ENCODE results near the gene ADCY3.
"Not testable (repeated sequence)": the region's sequence is repeated elsewhere in the genome, so short reads cannot be mapped to it uniquely, and the experiment has no call there.

Gene ADCY3

DNA sequence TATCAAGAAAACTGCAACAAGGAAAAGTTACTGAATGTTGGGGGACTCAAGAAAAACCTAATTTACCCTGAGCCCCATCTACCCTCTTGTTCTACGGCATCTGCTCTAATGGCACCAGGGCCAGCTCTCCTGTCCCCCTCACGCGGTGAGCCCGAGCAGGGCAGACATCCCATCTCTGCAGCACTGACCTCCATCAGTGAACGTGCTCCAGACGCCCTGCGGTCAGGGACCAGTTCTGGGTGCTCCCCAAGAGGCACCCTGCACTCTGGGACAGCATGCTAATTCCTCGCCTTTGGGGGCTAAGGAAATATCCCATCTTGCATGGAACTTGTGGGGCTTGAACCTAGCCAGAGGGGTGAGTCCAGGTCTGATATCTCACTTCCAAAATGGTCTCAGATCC lies 83.8 kb downstream of the ADCY3 start:
- Histone ChIP-seq H4K20me1 (ENCODE audit: insufficient read depth, low read length, poor library complexity, severe bottlenecking) (no peaks in the 10 kb centered on the region), H3K9me2 (replicated peaks; ENCODE audit: low read depth, low read length) (no peaks in the 10 kb centered on the region), H2AFZ (ENCODE audit: low read length) (no peak overlapping the region), H3K36me3 (ENCODE audit: insufficient read depth, low read length) (peaks cover 68% of the 10 kb centered on the region; the same call in 1 of the 2 replicates), H3K79me2 (ENCODE audit: insufficient read depth, low read length) (no peaks in the 10 kb centered on the region), H3K9me3 (ENCODE audit: insufficient read depth, low read depth, low read length) (no peaks in the 10 kb centered on the region), H3K4me1 (ENCODE audit: insufficient read depth, low read length, poor library complexity, severe bottlenecking) (no peaks in the 10 kb centered on the region), H3K4me2 (ENCODE audit: low read depth, low read length, poor library complexity, severe bottlenecking) (no peak overlapping the region), H3K4me3 (ENCODE audit: low read length, poor library complexity, severe bottlenecking) (no peak overlapping the region), H3K27me3 (ENCODE audit: insufficient read depth, low read length, poor library complexity, severe bottlenecking) (no peaks in the 10 kb centered on the region), H3F3A (ENCODE audit: low read depth) (no peaks in the 10 kb centered on the region), H3K9ac (ENCODE audit: low read depth, low read length, poor library complexity, severe bottlenecking) (no peak overlapping the region)
- TF ChIP-seq EZH2phosphoT487 (IDR thresholded peaks at IDR 0.05; ENCODE audit: borderline replicate concordance) = no peak
- TF ChIP-seq, protein P1, sequence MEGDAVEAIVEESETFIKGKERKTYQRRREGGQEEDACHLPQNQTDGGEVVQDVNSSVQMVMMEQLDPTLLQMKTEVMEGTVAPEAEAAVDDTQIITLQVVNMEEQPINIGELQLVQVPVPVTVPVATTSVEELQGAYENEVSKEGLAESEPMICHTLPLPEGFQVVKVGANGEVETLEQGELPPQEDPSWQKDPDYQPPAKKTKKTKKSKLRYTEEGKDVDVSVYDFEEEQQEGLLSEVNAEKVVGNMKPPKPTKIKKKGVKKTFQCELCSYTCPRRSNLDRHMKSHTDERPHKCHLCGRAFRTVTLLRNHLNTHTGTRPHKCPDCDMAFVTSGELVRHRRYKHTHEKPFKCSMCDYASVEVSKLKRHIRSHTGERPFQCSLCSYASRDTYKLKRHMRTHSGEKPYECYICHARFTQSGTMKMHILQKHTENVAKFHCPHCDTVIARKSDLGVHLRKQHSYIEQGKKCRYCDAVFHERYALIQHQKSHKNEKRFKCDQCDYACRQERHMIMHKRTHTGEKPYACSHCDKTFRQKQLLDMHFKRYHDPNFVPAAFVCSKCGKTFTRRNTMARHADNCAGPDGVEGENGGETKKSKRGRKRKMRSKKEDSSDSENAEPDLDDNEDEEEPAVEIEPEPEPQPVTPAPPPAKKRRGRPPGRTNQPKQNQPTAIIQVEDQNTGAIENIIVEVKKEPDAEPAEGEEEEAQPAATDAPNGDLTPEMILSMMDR (conservative IDR thresholded peaks at IDR 0.05; ENCODE audit: low read length) = no peak

DNA sequence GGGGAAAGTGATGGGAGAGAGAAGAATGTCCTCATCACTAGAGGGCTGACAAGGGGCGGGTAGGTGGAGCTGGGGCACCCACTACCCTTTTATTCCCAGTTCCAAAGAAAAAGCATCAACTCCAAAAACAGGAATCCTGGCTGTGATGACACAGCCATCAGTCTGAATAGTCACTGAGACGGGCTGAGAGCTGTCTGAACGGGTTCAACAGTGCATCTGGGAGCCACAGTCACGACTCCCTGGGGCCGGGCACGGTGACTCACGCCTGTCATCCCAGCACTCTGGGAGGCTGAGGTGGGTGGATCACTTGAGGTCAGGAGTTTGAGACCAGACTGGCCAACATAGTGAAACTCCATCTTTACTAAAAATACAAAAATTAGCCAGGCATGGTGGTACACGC lies 84.6 kb downstream of the ADCY3 start:
- not testable (repeated sequence) for H3K4me2 ChIP-seq (ENCODE audit: low read depth, low read length, poor library complexity, severe bottlenecking); H3K9me3 ChIP-seq (ENCODE audit: insufficient read depth, low read depth, low read length); H2AFZ ChIP-seq (ENCODE audit: low read length); H3K9ac ChIP-seq (ENCODE audit: low read depth, low read length, poor library complexity, severe bottlenecking); H3K4me1 ChIP-seq (ENCODE audit: insufficient read depth, low read length, poor library complexity, severe bottlenecking); H3K79me2 ChIP-seq (ENCODE audit: insufficient read depth, low read length); H3K27me3 ChIP-seq (ENCODE audit: insufficient read depth, low read length, poor library complexity, severe bottlenecking); H3K9me2 ChIP-seq (replicated peaks; ENCODE audit: low read depth, low read length); H4K20me1 ChIP-seq (ENCODE audit: insufficient read depth, low read length, poor library complexity, severe bottlenecking); H3K4me3 ChIP-seq (ENCODE audit: low read length, poor library complexity, severe bottlenecking); H3F3A ChIP-seq (ENCODE audit: low read depth)
- peaks cover 65% of the 10 kb centered on the region; the same call in 1 of the 2 replicates for H3K36me3 ChIP-seq (ENCODE audit: insufficient read depth, low read length)

DNA sequence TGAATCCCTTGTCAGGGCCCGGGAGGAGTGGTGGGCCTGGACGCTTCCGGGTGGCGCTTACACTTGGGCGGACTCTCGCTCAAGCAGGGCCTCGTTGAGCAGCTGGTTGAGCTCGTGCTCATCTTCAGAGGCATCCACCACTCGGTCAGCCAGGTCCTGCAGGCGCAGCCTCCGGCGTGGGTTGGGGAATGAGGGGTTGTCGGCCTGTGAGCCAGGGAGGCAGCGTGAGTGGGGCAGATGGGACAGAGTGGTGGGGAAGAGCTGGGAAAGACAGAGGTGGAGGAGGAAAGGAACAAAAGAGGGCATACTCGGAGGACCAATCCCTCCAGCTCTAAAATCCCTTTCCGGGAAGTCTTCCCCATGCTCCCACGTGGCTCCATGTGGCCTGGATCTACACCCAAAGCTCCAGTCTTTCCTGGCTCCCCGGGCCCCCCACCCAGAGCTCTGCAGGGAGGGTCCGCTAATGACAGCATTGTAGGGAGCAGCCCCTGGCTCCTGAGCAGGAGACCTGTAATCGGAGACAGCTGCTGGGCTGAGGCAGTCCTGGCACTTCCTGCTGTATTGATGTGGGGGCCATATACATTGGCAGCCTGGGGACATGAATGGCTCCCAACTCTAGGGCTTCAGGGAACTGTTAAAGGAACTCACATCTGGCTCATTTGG lies 85.2 kb downstream of the ADCY3 start:
- no peaks in the 10 kb centered on the region for H3K4me1 ChIP-seq (ENCODE audit: insufficient read depth, low read length, poor library complexity, severe bottlenecking)
- H2AFZ ChIP-seq (ENCODE audit: low read length) = no peak overlapping the region
- H3K9me2 ChIP-seq (replicated peaks; ENCODE audit: low read depth, low read length) = no peaks in the 10 kb centered on the region
- no peaks in the 10 kb centered on the region for H3K27me3 ChIP-seq (ENCODE audit: insufficient read depth, low read length, poor library complexity, severe bottlenecking)
- no peak overlapping the region for H3K4me2 ChIP-seq (ENCODE audit: low read depth, low read length, poor library complexity, severe bottlenecking)
- no peaks in the 10 kb centered on the region for H4K20me1 ChIP-seq (ENCODE audit: insufficient read depth, low read length, poor library complexity, severe bottlenecking)
- peaks cover 60% of the 10 kb centered on the region; the same call in 1 of the 2 replicates for H3K36me3 ChIP-seq (ENCODE audit: insufficient read depth, low read length)
- no peaks in the 10 kb centered on the region for H3F3A ChIP-seq (ENCODE audit: low read depth)
- H3K9ac ChIP-seq (ENCODE audit: low read depth, low read length, poor library complexity, severe bottlenecking) = no peak overlapping the region
- no peak overlapping the region for H3K4me3 ChIP-seq (ENCODE audit: low read length, poor library complexity, severe bottlenecking)
- H3K9me3 ChIP-seq (ENCODE audit: insufficient read depth, low read depth, low read length) = no peaks in the 10 kb centered on the region
- no peak for TF ChIP-seq EZH2phosphoT487 (IDR thresholded peaks at IDR 0.05; ENCODE audit: borderline replicate concordance)
- TF ChIP-seq, protein P1 (conservative IDR thresholded peaks at IDR 0.05; ENCODE audit: low read length) = no peak
- no peaks in the 10 kb centered on the region for H3K79me2 ChIP-seq (ENCODE audit: insufficient read depth, low read length)

All from Loucy (cell line).